CD4-positive, alpha-beta T cell (primary cell): ENCODE measurements around the gene GLG1. TPM values are rescaled to one million over a fixed set of nuclear protein-coding genes. Genes with fewer than 3 reads are reported as not detected.
A peak's percentile ranks its signal among the peaks of the same experiment; 100 is the strongest.
"Not testable (repeated sequence)": the region's sequence is repeated elsewhere in the genome, so short reads cannot be mapped to it uniquely, and the experiment has no call there.

ENCODE experiments used
- ATAC-seq: fragments of 200-7000 bp; cut with Tn5 transposase; one replicate; pipeline ENCODE4 v1.10.0; 2022; ENCODE audit warnings: mild to moderate bottlenecking; ENCODE audit not compliant: poor library complexity
- CTCF ChIA-PET: fragments of 350-600 bp; sonication (Branson Sonifier 250); formaldehyde crosslinking; loops from one replicate; lab custom pipeline; 2021; ENCODE audit warnings: antibody characterized with exemption, inconsistent platforms; lab: Charles Lee
- POLR2A ChIA-PET: fragments of 350-600 bp; sonication (Branson Sonifier 250); formaldehyde crosslinking; loops from one replicate; lab custom pipeline; 2021; ENCODE audit warnings: antibody characterized with exemption, inconsistent platforms; lab: Charles Lee
- DNase-seq, 14 experiments: peaks; one replicate each; pipeline ENCODE4 v3.0.0-alpha.2; 2013 to 2020; ENCODE audit warnings: mixed read lengths in 2 of 14
- H3K27ac ChIP-seq, 2 donors: one replicate each; pipeline versions ENCODE4 v1.5.1 to v1.7.0; 2013; ENCODE audit warnings: low read length in 2 of 2, low read depth in 1 of 2, mild to moderate bottlenecking in 1 of 2
- H3K27me3 ChIP-seq, 2 experiments: 1 replicate in 1 of 2; 2 replicates in 1 of 2; pipeline versions ENCODE4 v1.6.1 to v1.7.0; 2013; ENCODE audit warnings: low read length in 2 of 2, control low read depth in 1 of 2, mild to moderate bottlenecking in 1 of 2, moderate library complexity in 1 of 2; ENCODE audit not compliant: insufficient read depth in 2 of 2, control insufficient read depth in 1 of 2
- H3K36me3 ChIP-seq: one replicate; pipeline ENCODE4 v1.6.1; 2013; ENCODE audit warnings: low read length, control low read depth; ENCODE audit not compliant: insufficient read depth
- H3K4me1 ChIP-seq: one replicate; pipeline ENCODE4 v1.6.1; 2013; ENCODE audit warnings: low read length, control low read depth; ENCODE audit not compliant: insufficient read depth
- H3K4me3 ChIP-seq: one replicate; pipeline ENCODE4 v1.5.1; 2013; ENCODE audit warnings: mild to moderate bottlenecking, low read length, moderate library complexity
- H3K9me3 ChIP-seq, 2 experiments: 1 replicate in 1 of 2; 2 replicates in 1 of 2; pipeline versions ENCODE4 v1.6.1 to v1.7.0; 2013; ENCODE audit warnings: low read length in 2 of 2, mild to moderate bottlenecking in 2 of 2, control low read depth in 1 of 2, moderate library complexity in 1 of 2; ENCODE audit not compliant: control insufficient read depth in 1 of 2, insufficient read depth in 1 of 2
- H3K27ac Mint-ChIP-seq: one replicate; pipeline ENCODE4 v1.8.0; 2020; ENCODE audit warnings: mixed read lengths
- H3K27me3 Mint-ChIP-seq: one replicate; pipeline ENCODE4 v1.8.0; 2021; ENCODE audit warnings: mixed read lengths
- H3K36me3 Mint-ChIP-seq: one replicate; pipeline ENCODE4 v1.8.0; 2021; ENCODE audit warnings: low read depth, mixed read lengths
- H3K4me1 Mint-ChIP-seq: one replicate; pipeline ENCODE4 v1.8.0; 2021; ENCODE audit warnings: low read depth, mixed read lengths
- H3K4me3 Mint-ChIP-seq: one replicate; pipeline ENCODE4 v1.8.0; 2020; ENCODE audit warnings: mild to moderate bottlenecking, mixed read lengths
- H3K9me3 Mint-ChIP-seq: one replicate; pipeline ENCODE4 v1.8.0; 2020; ENCODE audit warnings: mixed read lengths
- intact Hi-C, 2 experiments: fragments of 100-400 bp; cut with DNase I in 1 of 2; cut with micrococcal nuclease in 1 of 2; formaldehyde crosslinking; loops; one replicate each; pipeline versions ENCODE4 v1.15.1 to v1.9.0; 2023 to 2025; cut with DNase I, micrococcal nuclease
- total RNA-seq, 174 experiments: library from RNA in 2 of 174; stranded (reverse) in 2 of 174; gene quantifications; one replicate each; pipeline ENCODE4 v1.2.3 and lab custom pipeline; 2021 to 2026

Gene GLG1
- total RNA-seq, 2 experiments from 2014 or later: 110 to 114 TPM

- ATAC-seq, H3K9me3 Mint-ChIP-seq, H3K27me3 Mint-ChIP-seq, CTCF ChIA-PET, H3K4me1 ChIP-seq, H3K27ac ChIP-seq, H3K4me3 ChIP-seq, POLR2A ChIA-PET, intact Hi-C loops, H3K36me3 Mint-ChIP-seq, H3K36me3 ChIP-seq, H3K9me3 ChIP-seq, H3K27me3 ChIP-seq, H3K4me3 Mint-ChIP-seq, DNase-seq: not testable (repeated sequence)
- H3K27ac Mint-ChIP-seq: peak overlapping the region; percentile 53
- H3K4me1 Mint-ChIP-seq: peaks cover 46% of the 10 kb centered on the region
Observed at GRCh38 chr16:74546112-74546511, 60.8 kb downstream of the GLG1 start.

- H3K27ac Mint-ChIP-seq, CTCF ChIA-PET, H3K9me3 ChIP-seq, POLR2A ChIA-PET, H3K4me1 ChIP-seq, H3K27me3 ChIP-seq, H3K36me3 Mint-ChIP-seq, intact Hi-C loops, H3K4me3 ChIP-seq, H3K27me3 Mint-ChIP-seq, H3K9me3 Mint-ChIP-seq, H3K36me3 ChIP-seq, H3K27ac ChIP-seq, H3K4me3 Mint-ChIP-seq, ATAC-seq, DNase-seq: not testable (repeated sequence)
- peaks cover 43% of the 10 kb centered on the region for H3K4me1 Mint-ChIP-seq
Observed at GRCh38 chr16:74542911-74543578, 63.9 kb downstream of the GLG1 start.

GRCh38 chr16:74540663-74541062, 66.3 kb downstream of the GLG1 start:
- H3K36me3 Mint-ChIP-seq, intact Hi-C loops, H3K36me3 ChIP-seq, H3K9me3 Mint-ChIP-seq, H3K4me3 Mint-ChIP-seq, POLR2A ChIA-PET, ATAC-seq, H3K27ac ChIP-seq, CTCF ChIA-PET, H3K27me3 ChIP-seq, H3K27me3 Mint-ChIP-seq, H3K4me3 ChIP-seq, H3K27ac Mint-ChIP-seq, H3K4me1 ChIP-seq, DNase-seq, H3K9me3 ChIP-seq: not testable (repeated sequence)
- H3K4me1 Mint-ChIP-seq: peaks cover 37% of the 10 kb centered on the region

- intact Hi-C loops, ATAC-seq, H3K27ac Mint-ChIP-seq, H3K4me3 Mint-ChIP-seq, POLR2A ChIA-PET, H3K4me3 ChIP-seq, CTCF ChIA-PET, H3K9me3 ChIP-seq, H3K36me3 Mint-ChIP-seq, DNase-seq, H3K27me3 Mint-ChIP-seq, H3K27ac ChIP-seq, H3K4me1 ChIP-seq, H3K36me3 ChIP-seq, H3K27me3 ChIP-seq, H3K9me3 Mint-ChIP-seq: not testable (repeated sequence)
- peaks cover 39% of the 10 kb centered on the region for H3K4me1 Mint-ChIP-seq
Observed at GRCh38 chr16:74538801-74539200, 68.1 kb downstream of the GLG1 start.

DNA sequence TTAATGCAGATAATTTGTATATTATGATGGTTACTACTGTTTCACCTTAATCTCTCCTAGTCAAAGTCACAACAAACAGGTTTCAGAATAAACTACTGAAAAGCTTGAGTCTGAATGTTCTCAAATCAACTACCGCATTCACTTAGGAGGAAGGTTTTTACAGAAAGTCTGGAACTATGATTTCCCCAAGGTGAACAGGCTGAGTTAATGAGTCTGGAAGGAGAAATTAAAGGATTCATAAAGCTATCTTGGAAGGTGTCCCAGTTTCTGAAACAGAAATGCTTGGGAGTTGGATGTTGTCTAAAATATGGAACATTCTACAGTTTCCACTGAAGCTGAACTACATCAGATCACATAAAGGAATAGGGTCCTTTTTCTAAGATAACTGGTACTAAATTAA, 69.2 kb downstream of the GLG1 start:
- CTCF ChIA-PET, H3K27me3 Mint-ChIP-seq, H3K4me1 ChIP-seq, H3K27ac Mint-ChIP-seq, DNase-seq, POLR2A ChIA-PET, H3K36me3 Mint-ChIP-seq, H3K27ac ChIP-seq, H3K9me3 ChIP-seq, H3K36me3 ChIP-seq, ATAC-seq, intact Hi-C loops, H3K27me3 ChIP-seq, H3K9me3 Mint-ChIP-seq, H3K4me3 ChIP-seq, H3K4me3 Mint-ChIP-seq: not testable (repeated sequence)
- peaks cover 38% of the 10 kb centered on the region for H3K4me1 Mint-ChIP-seq

DNA sequence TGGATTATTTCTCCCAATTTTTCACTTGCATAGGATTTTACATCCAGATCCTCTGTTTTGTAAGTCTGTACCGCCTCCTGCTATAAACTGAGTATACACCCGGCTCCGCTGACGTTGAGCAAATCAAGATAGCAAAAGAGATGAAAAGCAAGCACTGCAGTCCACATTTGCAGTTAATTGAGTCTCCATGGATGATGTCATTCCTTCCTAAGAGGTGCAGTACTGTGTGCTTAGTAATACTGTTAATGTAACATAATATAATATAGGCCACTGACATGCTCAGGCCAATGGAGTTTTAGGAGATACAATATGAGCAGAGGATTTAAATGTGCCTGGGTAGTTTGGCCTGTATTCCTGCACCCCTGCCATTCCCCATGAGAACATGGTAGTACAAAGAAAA, 72.3 kb downstream of the GLG1 start:
- H3K27me3 Mint-ChIP-seq, DNase-seq, H3K27me3 ChIP-seq, H3K9me3 Mint-ChIP-seq, H3K4me3 ChIP-seq, H3K36me3 ChIP-seq, H3K4me1 ChIP-seq, H3K9me3 ChIP-seq, CTCF ChIA-PET, H3K4me3 Mint-ChIP-seq, intact Hi-C loops, H3K27ac ChIP-seq, ATAC-seq, POLR2A ChIA-PET, H3K27ac Mint-ChIP-seq: not testable (repeated sequence)
- H3K36me3 Mint-ChIP-seq: peaks cover 25% of the 10 kb centered on the region
- peaks cover 32% of the 10 kb centered on the region for H3K4me1 Mint-ChIP-seq
